Coronary artery (tissue), 2 donors: ENCODE data around the gene SLC39A3.

Source experiments
- DNase-seq: peaks from one replicate; pipeline ENCODE4 v3.0.0-alpha.2; 2017; ENCODE audit warnings: low spot score
- H3K27ac ChIP-seq, 2 donors: fragments of 200-600 bp; sonication (generic); one replicate each; pipeline ENCODE4 v1.5.1; 2016 to 2019
- H3K4me3 ChIP-seq: fragments of 200-600 bp; sonication (generic); 2 replicates; pipeline ENCODE4 v1.5.1; 2016; ENCODE audit warnings: mild to moderate bottlenecking, moderate library complexity
- CTCF ChIP-seq: fragments of 200-600 bp; sonication (generic); IDR thresholded peaks from one replicate; pipeline ENCODE4 v1.5.1; 2019; ENCODE audit warnings: antibody characterized with exemption

The SLC39A3 gene

GRCh38 chr19:2743099-2743498 is 3.3 kb upstream of the SLC39A3 start:
- no peak for TF ChIP-seq CTCF
- no peak for DNase-seq

GRCh38 chr19:2740314-2740656 is 468 bp upstream of the SLC39A3 start:
- H3K27ac ChIP-seq = no peak overlapping the region
- peak overlapping the region; percentile 77 for H3K4me3 ChIP-seq
- DNase-seq = no peak
- TF ChIP-seq CTCF = no peak

More at GRCh38 chr19:2743099-2743498, 3.3 kb upstream of the SLC39A3 start:
- Histone ChIP-seq H3K4me3 (no peak overlapping the region), H3K27ac (no peak overlapping the region)

GRCh38 chr19:2736550-2737190 is 3.1 kb downstream of the SLC39A3 start:
- no peak for TF ChIP-seq CTCF
- Histone ChIP-seq H3K4me3 (no peak overlapping the region), H3K27ac (no peak overlapping the region)
- DNase-seq = no peak

- H3K27ac ChIP-seq = no peak overlapping the region
- no peak for TF ChIP-seq CTCF
- no peak for DNase-seq
These were observed 4.4 kb downstream of the SLC39A3 start for GRCh38 chr19:2735374-2735773.

GRCh38 chr19:2734589-2735288 is 5.1 kb downstream of the SLC39A3 start:
- Histone ChIP-seq H3K4me3 (no peak overlapping the region), H3K27ac (no peak overlapping the region)
- no peak for DNase-seq
- no peak for TF ChIP-seq CTCF

More at GRCh38 chr19:2735374-2735773, 4.4 kb downstream of the SLC39A3 start:
- no peak overlapping the region for H3K4me3 ChIP-seq

GRCh38 chr19:2733930-2734588 is 5.8 kb downstream of the SLC39A3 start:
- DNase-seq = no peak
- no peak for TF ChIP-seq CTCF
- no peak overlapping the region for H3K27ac ChIP-seq
- H3K4me3 ChIP-seq = no peak overlapping the region
